ENCODE measurements around the gene TSEN54. TPM values are rescaled to one million over a fixed set of nuclear protein-coding genes. Genes with fewer than 3 reads are reported as not detected.

Gene TSEN54
- total RNA-seq (25.8 TPM), polyA plus RNA-seq (ENCODE audit: insufficient read depth, low read depth, low replicate concordance) (33.8 TPM)
- long read RNA-seq, donor 1, partial matches to known transcripts = 0 of 4 reads
- long read RNA-seq, donor 1, other reads (novel, unspliced or antisense) = 0 of 4 reads
- long read RNA-seq, donor 2, partial matches to known transcripts = 9 of 13 reads
- long read RNA-seq, donor 2, other reads (novel, unspliced or antisense) = 0 of 13 reads
- long read RNA-seq, donor 3, partial matches to known transcripts = 0 of 3 reads
- long read RNA-seq, donor 3, other reads (novel, unspliced or antisense) = 0 of 3 reads
- long read RNA-seq, donor 4, transcript TSEN54-201 (11 exons, 1,944 nt) = major isoform, 5 of 14 reads
- long read RNA-seq, donor 4, partial matches to known transcripts = 7 of 14 reads
- long read RNA-seq, donor 4, other reads (novel, unspliced or antisense) = 0 of 14 reads
- long read RNA-seq, donor 5 = 0 reads
- long read RNA-seq, donor 6, partial matches to known transcripts = 5 of 6 reads
- long read RNA-seq, donor 6, other reads (novel, unspliced or antisense) = 0 of 6 reads
- long read RNA-seq, donor 7, transcript TSEN54-201 (11 exons, 1,944 nt) = major isoform, 26 of 59 reads
- long read RNA-seq, donor 7, partial matches to known transcripts = 13 of 59 reads
- long read RNA-seq, donor 7, other reads (novel, unspliced or antisense) = 20 of 59 reads
- long read RNA-seq, donor 8, transcript TSEN54-201 (11 exons, 1,944 nt) = major isoform, 6 of 7 reads
- long read RNA-seq, donor 8, partial matches to known transcripts = 0 of 7 reads
- long read RNA-seq, donor 8, other reads (novel, unspliced or antisense) = 0 of 7 reads
- long read RNA-seq, donor 9, partial matches to known transcripts = 0 of 3 reads
- long read RNA-seq, donor 9, other reads (novel, unspliced or antisense) = 0 of 3 reads
- long read RNA-seq, donor 10, transcript TSEN54-201 (11 exons, 1,944 nt) = major isoform, 6 of 23 reads
- long read RNA-seq, donor 10, partial matches to known transcripts = 12 of 23 reads
- long read RNA-seq, donor 10, other reads (novel, unspliced or antisense) = 0 of 23 reads

GRCh38 chr17:75516255-75516618 is at the start of gene TSEN54:
Gene TSEN54, plus strand, starts transcription at chr17:75516528. Its CDS starts 33 bp downstream, at chr17:75516561.
- DNase-seq = peak; percentile 95 to 99 (median 96)
- peaks cover 0 to 28% (median 27%) of the 10 kb centered on the region in 3 donors for H3K4me1 ChIP-seq (ENCODE audit: control insufficient read depth in 2 of 3, insufficient read depth in 2 of 3, low read depth in 1 of 3, low read length in 3 of 3)
- peak within 1 kb of the TSS; percentile 56 to 86 (median 78) for H3K4me3 ChIP-seq (ENCODE audit: low read length in 3 of 3)
- intact Hi-C loops (cut with DNase I) = no loop called here
- no peaks in the 10 kb centered on the region for H3K9me3 ChIP-seq (ENCODE audit: control insufficient read depth in 2 of 3, insufficient read depth in 1 of 3, low read length in 3 of 3)
- peak within 1 kb of the TSS; percentile 82 to 92 for H3K27ac ChIP-seq (ENCODE audit: low read depth in 2 of 2, low read length in 2 of 2)
- TF ChIP-seq, protein P1, sequence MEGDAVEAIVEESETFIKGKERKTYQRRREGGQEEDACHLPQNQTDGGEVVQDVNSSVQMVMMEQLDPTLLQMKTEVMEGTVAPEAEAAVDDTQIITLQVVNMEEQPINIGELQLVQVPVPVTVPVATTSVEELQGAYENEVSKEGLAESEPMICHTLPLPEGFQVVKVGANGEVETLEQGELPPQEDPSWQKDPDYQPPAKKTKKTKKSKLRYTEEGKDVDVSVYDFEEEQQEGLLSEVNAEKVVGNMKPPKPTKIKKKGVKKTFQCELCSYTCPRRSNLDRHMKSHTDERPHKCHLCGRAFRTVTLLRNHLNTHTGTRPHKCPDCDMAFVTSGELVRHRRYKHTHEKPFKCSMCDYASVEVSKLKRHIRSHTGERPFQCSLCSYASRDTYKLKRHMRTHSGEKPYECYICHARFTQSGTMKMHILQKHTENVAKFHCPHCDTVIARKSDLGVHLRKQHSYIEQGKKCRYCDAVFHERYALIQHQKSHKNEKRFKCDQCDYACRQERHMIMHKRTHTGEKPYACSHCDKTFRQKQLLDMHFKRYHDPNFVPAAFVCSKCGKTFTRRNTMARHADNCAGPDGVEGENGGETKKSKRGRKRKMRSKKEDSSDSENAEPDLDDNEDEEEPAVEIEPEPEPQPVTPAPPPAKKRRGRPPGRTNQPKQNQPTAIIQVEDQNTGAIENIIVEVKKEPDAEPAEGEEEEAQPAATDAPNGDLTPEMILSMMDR (IDR thresholded peaks at IDR 0.05; ENCODE audit: borderline replicate concordance, extremely low read depth, insufficient read depth) = no peak
- H3K36me3 ChIP-seq (ENCODE audit: control insufficient read depth in 2 of 3, insufficient read depth in 3 of 3, low read length in 3 of 3) = peaks cover 2 to 20% (median 2%) of the 10 kb centered on the region in 3 donors
- H3K27me3 ChIP-seq (ENCODE audit: control insufficient read depth, insufficient read depth, low read length) = no peaks in the 10 kb centered on the region
- FAIRE-seq = no peak
- peak within 1 kb of the TSS; percentile 36 to 80 (median 61) for H3K9ac ChIP-seq (ENCODE audit: low read length in 3 of 3)

- no peak for FAIRE-seq
- Histone ChIP-seq H3K4me3 (ENCODE audit: low read length in 3 of 3) (no peak overlapping the region), H3K27me3 (ENCODE audit: control insufficient read depth, insufficient read depth, low read length) (no peaks in the 10 kb centered on the region), H3K9me3 (ENCODE audit: control insufficient read depth in 2 of 3, insufficient read depth in 1 of 3, low read length in 3 of 3) (no peaks in the 10 kb centered on the region), H3K4me1 (ENCODE audit: control insufficient read depth in 2 of 3, insufficient read depth in 2 of 3, low read depth in 1 of 3, low read length in 3 of 3) (peaks cover 0 to 4% (median 0%) of the 10 kb centered on the region in 3 donors), H3K36me3 (ENCODE audit: control insufficient read depth in 2 of 3, insufficient read depth in 3 of 3, low read length in 3 of 3) (peaks cover 2 to 19% (median 5%) of the 10 kb centered on the region in 3 donors), H3K9ac (ENCODE audit: low read length in 3 of 3) (peak overlapping the region in 1 of 3 donors; percentile 2), H3K27ac (ENCODE audit: low read depth in 2 of 2, low read length in 2 of 2) (no peak overlapping the region)
- DNase-seq = no peak
- intact Hi-C loops (cut with DNase I) = no loop called here
- TF ChIP-seq, protein P1 (IDR thresholded peaks at IDR 0.05; ENCODE audit: borderline replicate concordance, extremely low read depth, insufficient read depth) = no peak
Observed at GRCh38 chr17:75468291-75468754, 48.0 kb upstream of the TSEN54 start.

GRCh38 chr17:75468779-75469373 is 47.5 kb upstream of the TSEN54 start:
- no peaks in the 10 kb centered on the region for H3K27me3 ChIP-seq (ENCODE audit: control insufficient read depth, insufficient read depth, low read length)
- H3K4me1 ChIP-seq (ENCODE audit: control insufficient read depth in 2 of 3, insufficient read depth in 2 of 3, low read depth in 1 of 3, low read length in 3 of 3) = peaks cover 0 to 4% (median 0%) of the 10 kb centered on the region in 3 donors
- no peak for FAIRE-seq
- intact Hi-C loops (cut with DNase I) = no loop called here
- no peak overlapping the region for H3K9ac ChIP-seq (ENCODE audit: low read length in 3 of 3)
- peaks cover 2 to 20% (median 5%) of the 10 kb centered on the region in 3 donors for H3K36me3 ChIP-seq (ENCODE audit: control insufficient read depth in 2 of 3, insufficient read depth in 3 of 3, low read length in 3 of 3)
- no peak overlapping the region for H3K27ac ChIP-seq (ENCODE audit: low read depth in 2 of 2, low read length in 2 of 2)
- no peaks in the 10 kb centered on the region for H3K9me3 ChIP-seq (ENCODE audit: control insufficient read depth in 2 of 3, insufficient read depth in 1 of 3, low read length in 3 of 3)
- TF ChIP-seq, protein P1 (IDR thresholded peaks at IDR 0.05; ENCODE audit: borderline replicate concordance, extremely low read depth, insufficient read depth) = no peak
- H3K4me3 ChIP-seq (ENCODE audit: low read length in 3 of 3) = no peak overlapping the region
- no peak for DNase-seq
